Neural progenitor cell (in vitro differentiated cells): ENCODE measurements around the gene SLC35F3. TPM values are rescaled to one million over a fixed set of nuclear protein-coding genes. Genes with fewer than 3 reads are reported as not detected.

Source experiments
- DNase-seq: peaks from one replicate; pipeline ENCODE4 v3.0.0-alpha.2; 2016; ENCODE audit warnings: low spot score
- H2AFZ ChIP-seq: fragments of 200-600 bp; sonication (generic); replicated peaks from 2 replicates; pipeline ENCODE4 v1.6.1; 2016; ENCODE audit warnings: antibody characterized with exemption
- H3F3A ChIP-seq: fragments of 200-600 bp; sonication (generic); 2 replicates; pipeline ENCODE4 v1.6.1; 2016; ENCODE audit warnings: antibody characterized with exemption, low read depth
- H3K27ac ChIP-seq: fragments of 200-600 bp; sonication (generic); 2 replicates; pipeline ENCODE4 v1.5.1; 2016; ENCODE audit warnings: mild to moderate bottlenecking
- H3K27me3 ChIP-seq: fragments of 200-600 bp; sonication (generic); 2 replicates; pipeline ENCODE4 v1.6.1; 2016; ENCODE audit warnings: mild to moderate bottlenecking, moderate library complexity
- H3K36me3 ChIP-seq: fragments of 200-600 bp; sonication (generic); 2 replicates; pipeline ENCODE4 v1.5.1; 2016
- H3K4me1 ChIP-seq: fragments of 200-600 bp; sonication (generic); 2 replicates; pipeline ENCODE4 v1.6.1; 2016; ENCODE audit warnings: mixed run types
- H3K4me2 ChIP-seq: fragments of 200-600 bp; sonication (generic); 2 replicates; pipeline ENCODE4 v1.6.1; 2016
- H3K4me3 ChIP-seq: fragments of 200-600 bp; sonication (generic); 2 replicates; pipeline ENCODE4 v1.5.1; 2016
- H3K79me2 ChIP-seq: fragments of 200-600 bp; sonication (generic); 2 replicates; pipeline ENCODE4 v1.6.1; 2016; ENCODE audit warnings: low read depth
- H3K9ac ChIP-seq: fragments of 200-600 bp; sonication (generic); 2 replicates; pipeline ENCODE4 v1.6.1; 2016
- H3K9me3 ChIP-seq: fragments of 200-600 bp; sonication (generic); 2 replicates; pipeline ENCODE4 v1.5.1; 2016; ENCODE audit warnings: low read depth
- H4K20me1 ChIP-seq: fragments of 200-600 bp; sonication (generic); 2 replicates; pipeline ENCODE4 v1.6.1; 2016; ENCODE audit warnings: low read depth
- H3K27ac Mint-ChIP-seq: 3 replicates; pipeline ENCODE4 v1.8.0; 2021; ENCODE audit warnings: mixed read lengths
- H3K27me3 Mint-ChIP-seq: 2 replicates; pipeline ENCODE4 v1.8.0; 2022; ENCODE audit warnings: low read depth, mild to moderate bottlenecking, inconsistent platforms, moderate library complexity, mixed read lengths; ENCODE audit not compliant: insufficient read depth
- H3K36me3 Mint-ChIP-seq: 3 replicates; pipeline ENCODE4 v1.8.0; 2021; ENCODE audit warnings: mixed read lengths
- H3K4me1 Mint-ChIP-seq: 3 replicates; pipeline ENCODE4 v1.8.0; 2021; ENCODE audit warnings: mixed read lengths
- H3K4me3 Mint-ChIP-seq: 3 replicates; pipeline ENCODE4 v1.8.0; 2021; ENCODE audit warnings: mild to moderate bottlenecking, moderate library complexity, mixed read lengths
- H3K9me3 Mint-ChIP-seq: 3 replicates; pipeline ENCODE4 v1.8.0; 2020; ENCODE audit warnings: mixed read lengths
- EZH2 ChIP-seq: fragments of 200-600 bp; sonication (generic); IDR thresholded peaks from 2 replicates; pipeline ENCODE4 v1.6.1; 2017; ENCODE audit warnings: antibody characterized with exemption, mild to moderate bottlenecking, moderate library complexity
- EZH2phosphoT487 ChIP-seq: fragments of 200-600 bp; sonication (generic); IDR thresholded peaks from 2 replicates; pipeline ENCODE4 v1.6.1; 2017; ENCODE audit warnings: antibody characterized with exemption
- total RNA-seq: library from RNA; depleted of rRNA; stranded (reverse); fragments of >200 nt; gene quantifications from 2 replicates; pipeline ENCODE4 v1.2.3, GENCODE V29; 2015; ENCODE audit warnings: low replicate concordance
- TF ChIP-seq, protein P1 (sequence below): fragments of 200-600 bp; sonication (generic); IDR thresholded peaks from 2 replicates; pipeline ENCODE4 v1.5.1; 2017; ENCODE audit warnings: antibody characterized with exemption, mild to moderate bottlenecking

The SLC35F3 gene
- total RNA-seq, 1 donor from 2014 or later: 0.79 TPM

DNA sequence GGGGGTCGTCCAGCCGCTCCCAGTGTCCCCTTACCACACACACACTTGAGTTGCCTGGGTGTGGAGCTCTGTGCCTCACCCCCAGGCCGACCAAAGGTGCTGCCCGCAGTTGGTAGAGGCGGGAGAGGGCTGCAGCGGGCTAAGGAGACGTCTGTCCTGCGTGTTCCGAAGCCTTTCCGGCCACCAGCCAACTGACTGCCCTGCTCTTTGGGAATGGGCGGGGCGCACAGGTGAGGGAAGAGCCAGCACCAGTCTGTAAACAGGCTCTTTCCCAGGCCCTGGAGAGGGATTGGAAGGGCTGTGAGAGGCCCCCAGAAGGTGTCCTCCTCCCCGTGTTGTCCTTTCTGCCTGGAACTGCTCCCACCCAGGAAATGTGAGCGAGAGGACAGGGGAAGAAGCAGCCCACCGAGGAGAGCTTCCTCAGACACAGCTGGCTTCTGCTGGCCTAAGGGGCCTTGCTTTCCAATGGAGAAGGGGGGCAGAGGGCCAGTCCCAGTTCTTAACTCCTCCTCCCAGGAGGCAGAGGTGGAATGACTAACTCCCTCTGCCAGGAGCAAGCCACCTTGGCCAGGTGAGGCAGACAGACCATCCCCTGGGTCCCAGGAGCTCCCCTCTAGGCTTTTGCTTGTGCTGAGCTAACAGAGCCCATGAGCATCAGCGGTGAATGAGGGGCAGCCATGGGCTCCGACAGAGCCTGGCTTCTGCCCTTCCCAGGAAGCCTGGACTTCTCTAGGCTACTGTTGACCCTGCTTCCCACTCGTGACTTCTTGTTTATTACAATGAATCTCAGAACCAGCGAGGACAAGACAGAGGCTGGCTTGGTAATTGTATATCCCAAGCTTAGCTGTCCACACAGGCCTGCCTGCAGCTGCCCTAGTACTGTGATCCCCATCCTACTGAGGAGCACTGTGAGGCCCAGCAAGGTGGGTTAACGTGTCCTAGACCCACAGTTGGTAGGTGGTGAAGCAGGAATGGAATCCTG lies 310.7 kb downstream of the SLC35F3 start:
- Mint-ChIP-seq H3K27me3 (peaks cover 27% of the 10 kb centered on the region), H3K4me3 (peak overlapping the region; percentile 77)
- no peak overlapping the region for H3K9ac ChIP-seq

DNA sequence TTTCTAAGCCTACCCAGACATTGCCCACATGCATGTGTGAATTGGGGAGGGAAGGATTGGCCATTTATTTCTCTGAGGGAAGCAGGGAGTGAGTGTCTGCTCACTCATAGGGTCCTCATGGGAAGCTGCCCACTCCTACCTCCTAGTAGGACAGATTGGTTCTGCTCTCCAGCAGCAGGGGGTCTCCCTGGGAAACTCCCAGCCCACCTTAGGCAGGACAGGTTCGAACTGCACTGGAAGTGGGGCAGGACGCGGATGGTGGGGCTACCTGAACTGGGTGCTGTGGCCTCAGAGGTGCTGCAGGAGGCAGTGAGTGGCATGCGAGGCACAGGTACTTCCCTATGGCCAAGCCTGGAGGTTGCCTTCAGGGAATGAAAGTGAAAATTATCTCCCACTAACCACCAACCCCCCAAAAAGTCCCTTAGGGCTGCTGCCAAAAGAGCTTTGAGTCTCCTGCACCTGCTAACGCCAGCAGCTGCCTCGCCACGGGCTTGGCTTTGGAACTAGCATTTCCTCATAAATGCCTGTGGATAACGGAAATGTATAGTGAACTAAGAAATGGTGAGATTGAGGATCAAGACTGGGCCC lies 311.7 kb downstream of the SLC35F3 start:
- Histone ChIP-seq H3K27me3 (peaks cover 41% of the 10 kb centered on the region), H3K79me2 (no peaks in the 10 kb centered on the region), H4K20me1 (peaks cover 6% of the 10 kb centered on the region), H2AFZ (no peak overlapping the region), H3F3A (no peaks in the 10 kb centered on the region), H3K4me3 (no peak overlapping the region), H3K27ac (no peak overlapping the region), H3K9ac (no peak overlapping the region), H3K9me3 (no peaks in the 10 kb centered on the region), H3K36me3 (no peaks in the 10 kb centered on the region), H3K4me1 (peaks cover 13% of the 10 kb centered on the region), H3K4me2 (no peak overlapping the region)
- H3K4me1 Mint-ChIP-seq: peaks cover 25% of the 10 kb centered on the region
- H3K4me3 Mint-ChIP-seq: no peak overlapping the region
- no peaks in the 10 kb centered on the region for H3K36me3 Mint-ChIP-seq
- no peak overlapping the region for H3K27ac Mint-ChIP-seq
- DNase-seq: no peak
- H3K27me3 Mint-ChIP-seq: peaks cover 27% of the 10 kb centered on the region
- no peak for TF ChIP-seq EZH2phosphoT487
- TF ChIP-seq, protein P1, sequence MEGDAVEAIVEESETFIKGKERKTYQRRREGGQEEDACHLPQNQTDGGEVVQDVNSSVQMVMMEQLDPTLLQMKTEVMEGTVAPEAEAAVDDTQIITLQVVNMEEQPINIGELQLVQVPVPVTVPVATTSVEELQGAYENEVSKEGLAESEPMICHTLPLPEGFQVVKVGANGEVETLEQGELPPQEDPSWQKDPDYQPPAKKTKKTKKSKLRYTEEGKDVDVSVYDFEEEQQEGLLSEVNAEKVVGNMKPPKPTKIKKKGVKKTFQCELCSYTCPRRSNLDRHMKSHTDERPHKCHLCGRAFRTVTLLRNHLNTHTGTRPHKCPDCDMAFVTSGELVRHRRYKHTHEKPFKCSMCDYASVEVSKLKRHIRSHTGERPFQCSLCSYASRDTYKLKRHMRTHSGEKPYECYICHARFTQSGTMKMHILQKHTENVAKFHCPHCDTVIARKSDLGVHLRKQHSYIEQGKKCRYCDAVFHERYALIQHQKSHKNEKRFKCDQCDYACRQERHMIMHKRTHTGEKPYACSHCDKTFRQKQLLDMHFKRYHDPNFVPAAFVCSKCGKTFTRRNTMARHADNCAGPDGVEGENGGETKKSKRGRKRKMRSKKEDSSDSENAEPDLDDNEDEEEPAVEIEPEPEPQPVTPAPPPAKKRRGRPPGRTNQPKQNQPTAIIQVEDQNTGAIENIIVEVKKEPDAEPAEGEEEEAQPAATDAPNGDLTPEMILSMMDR: no peak
- TF ChIP-seq EZH2: no peak
- H3K9me3 Mint-ChIP-seq: no peaks in the 10 kb centered on the region

More for the DNA sequence above, 310.7 kb downstream of the SLC35F3 start:
- Histone ChIP-seq H2AFZ (peak overlapping the region; percentile 91), H3K27me3 (peaks cover 41% of the 10 kb centered on the region), H4K20me1 (peaks cover 6% of the 10 kb centered on the region), H3K79me2 (no peaks in the 10 kb centered on the region), H3F3A (no peaks in the 10 kb centered on the region), H3K4me1 (peaks cover 13% of the 10 kb centered on the region), H3K36me3 (no peaks in the 10 kb centered on the region), H3K9me3 (no peaks in the 10 kb centered on the region), H3K27ac (no peak overlapping the region), H3K4me2 (peak overlapping the region; percentile 99), H3K4me3 (peak overlapping the region; percentile 79)
- TF ChIP-seq, protein P1: no peak
- TF ChIP-seq EZH2phosphoT487: no peak
- TF ChIP-seq EZH2: no peak
- DNase-seq: peak; percentile 36
- Mint-ChIP-seq H3K36me3 (no peaks in the 10 kb centered on the region), H3K27ac (no peak overlapping the region), H3K9me3 (no peaks in the 10 kb centered on the region), H3K4me1 (peaks cover 25% of the 10 kb centered on the region)

DNA sequence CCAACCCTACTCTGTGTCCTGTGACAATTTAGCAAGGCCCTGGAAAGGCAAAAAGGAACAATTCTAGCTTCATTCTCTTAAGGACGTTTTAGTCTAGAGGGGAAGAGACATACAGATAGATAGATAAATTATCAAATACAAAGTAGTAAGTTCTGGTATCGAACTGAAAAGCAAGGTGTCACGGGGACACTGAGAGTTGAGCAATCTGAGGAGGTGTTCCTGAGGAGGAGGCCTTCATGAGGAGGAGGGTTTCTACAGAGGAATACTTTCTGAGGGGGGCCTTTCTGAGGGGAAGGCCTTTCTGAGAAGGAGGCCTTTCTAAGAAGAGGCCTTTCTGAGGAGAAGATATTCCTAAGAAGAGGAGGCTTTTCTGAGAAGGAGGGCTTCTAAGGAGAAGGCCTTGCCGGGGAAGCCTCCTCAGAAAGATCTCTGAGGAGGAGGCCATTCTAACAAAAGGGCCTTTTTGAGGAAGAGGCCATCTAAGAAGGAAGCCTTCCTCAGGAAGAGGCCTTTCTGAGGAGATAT lies 312.9 kb downstream of the SLC35F3 start:
- H3K4me1 Mint-ChIP-seq: peaks cover 25% of the 10 kb centered on the region
- no peak overlapping the region for H3K27ac ChIP-seq
- H3K27me3 ChIP-seq: peaks cover 41% of the 10 kb centered on the region
- H4K20me1 ChIP-seq: peaks cover 6% of the 10 kb centered on the region
- H3K36me3 ChIP-seq: no peaks in the 10 kb centered on the region
- no peak overlapping the region for H3K9ac ChIP-seq
- H3K4me3 ChIP-seq: no peak overlapping the region
- H3K9me3 Mint-ChIP-seq: no peaks in the 10 kb centered on the region
- no peak overlapping the region for H3K4me3 Mint-ChIP-seq
- peaks cover 13% of the 10 kb centered on the region for H3K4me1 ChIP-seq
- no peak overlapping the region for H2AFZ ChIP-seq
- TF ChIP-seq EZH2phosphoT487: no peak
- no peak for TF ChIP-seq EZH2
- TF ChIP-seq, protein P1: no peak
- H3K79me2 ChIP-seq: no peaks in the 10 kb centered on the region
- no peak overlapping the region for H3K4me2 ChIP-seq
- H3F3A ChIP-seq: no peaks in the 10 kb centered on the region
- no peak for DNase-seq
- no peaks in the 10 kb centered on the region for H3K9me3 ChIP-seq
- H3K27ac Mint-ChIP-seq: no peak overlapping the region
- H3K36me3 Mint-ChIP-seq: no peaks in the 10 kb centered on the region
- H3K27me3 Mint-ChIP-seq: peaks cover 29% of the 10 kb centered on the region
